ENCODE measurements around the gene KMO. TPM values are rescaled to one million over a fixed set of nuclear protein-coding genes. Genes with fewer than 3 reads are reported as not detected.

KMO gene
- total and polyA plus RNA-seq, 2 of the 13 experiments (the other 11 are each of a cell fraction or from before 2014, with no cell fraction given), result 0.01 TPM; not detected in 1

- TF ChIP-seq AHDC1 (CRISPR knock-in tag; IDR thresholded peaks at IDR 0.05; ENCODE audit: borderline replicate concordance), result peak; percentile 45; the same call in 1 of the 2 replicates
- TF ChIP-seq TBX2 (CRISPR knock-in tag; IDR thresholded peaks at IDR 0.05; ENCODE audit: borderline replicate concordance), result no peak
- TF ChIP-seq FOXA3 (CRISPR knock-in tag; IDR thresholded peaks at IDR 0.05), result no peak; the same call in 1 of the 2 replicates
- no peak for TF ChIP-seq UBTF (CRISPR knock-in tag; IDR thresholded peaks at IDR 0.05)
- no peak for TF ChIP-seq SMAD3 (CRISPR knock-in tag; IDR thresholded peaks at IDR 0.05)
- TF ChIP-seq ZNF543 (CRISPR knock-in tag; IDR thresholded peaks at IDR 0.05), result no peak; the same call in 1 of the 2 replicates
- 0 out of 2 replicates have a peak, but pooled peaks have one; percentile 33 for TF ChIP-seq HMG20A (CRISPR knock-in tag; IDR thresholded peaks at IDR 0.05; ENCODE audit: borderline replicate concordance)
These were observed 108.9 kb downstream of the KMO start (continued) for GRCh38 chr1:241640867-241641622.

Data from HepG2 (cell line).